ENCODE data around the gene CALHM6.

DNA sequence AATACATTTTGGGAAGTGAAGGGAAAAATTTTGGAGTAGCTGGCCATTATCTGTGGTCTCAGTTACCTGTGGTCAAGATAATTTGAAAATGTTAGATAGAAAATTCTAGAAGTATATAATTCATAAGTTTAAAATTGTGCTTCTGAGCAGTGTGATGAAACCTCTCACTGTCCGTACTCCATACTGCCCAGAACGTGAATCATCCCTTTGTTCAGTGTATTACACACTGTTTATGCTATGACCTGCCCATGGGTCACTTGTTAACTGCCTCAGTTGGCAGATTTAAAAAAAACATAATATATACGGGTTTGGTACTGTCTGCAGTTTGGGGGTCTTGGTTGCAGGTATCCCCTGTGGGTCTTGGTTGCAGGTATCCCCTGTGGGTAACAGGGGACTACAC lies 46.1 kb downstream of the CALHM6 start:
- TF ChIP-seq, protein P1, sequence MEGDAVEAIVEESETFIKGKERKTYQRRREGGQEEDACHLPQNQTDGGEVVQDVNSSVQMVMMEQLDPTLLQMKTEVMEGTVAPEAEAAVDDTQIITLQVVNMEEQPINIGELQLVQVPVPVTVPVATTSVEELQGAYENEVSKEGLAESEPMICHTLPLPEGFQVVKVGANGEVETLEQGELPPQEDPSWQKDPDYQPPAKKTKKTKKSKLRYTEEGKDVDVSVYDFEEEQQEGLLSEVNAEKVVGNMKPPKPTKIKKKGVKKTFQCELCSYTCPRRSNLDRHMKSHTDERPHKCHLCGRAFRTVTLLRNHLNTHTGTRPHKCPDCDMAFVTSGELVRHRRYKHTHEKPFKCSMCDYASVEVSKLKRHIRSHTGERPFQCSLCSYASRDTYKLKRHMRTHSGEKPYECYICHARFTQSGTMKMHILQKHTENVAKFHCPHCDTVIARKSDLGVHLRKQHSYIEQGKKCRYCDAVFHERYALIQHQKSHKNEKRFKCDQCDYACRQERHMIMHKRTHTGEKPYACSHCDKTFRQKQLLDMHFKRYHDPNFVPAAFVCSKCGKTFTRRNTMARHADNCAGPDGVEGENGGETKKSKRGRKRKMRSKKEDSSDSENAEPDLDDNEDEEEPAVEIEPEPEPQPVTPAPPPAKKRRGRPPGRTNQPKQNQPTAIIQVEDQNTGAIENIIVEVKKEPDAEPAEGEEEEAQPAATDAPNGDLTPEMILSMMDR (IDR thresholded peaks at IDR 0.05): no peak
- TF ChIP-seq POLR2A (IDR thresholded peaks at IDR 0.05): no peak
